ENCODE results near the gene PPM1K. TPM values are rescaled to one million over a fixed set of nuclear protein-coding genes. Genes with fewer than 3 reads are reported as not detected.

The PPM1K gene
- total RNA-seq, 1 donor from 2014 or later: 37.7 TPM

DNA sequence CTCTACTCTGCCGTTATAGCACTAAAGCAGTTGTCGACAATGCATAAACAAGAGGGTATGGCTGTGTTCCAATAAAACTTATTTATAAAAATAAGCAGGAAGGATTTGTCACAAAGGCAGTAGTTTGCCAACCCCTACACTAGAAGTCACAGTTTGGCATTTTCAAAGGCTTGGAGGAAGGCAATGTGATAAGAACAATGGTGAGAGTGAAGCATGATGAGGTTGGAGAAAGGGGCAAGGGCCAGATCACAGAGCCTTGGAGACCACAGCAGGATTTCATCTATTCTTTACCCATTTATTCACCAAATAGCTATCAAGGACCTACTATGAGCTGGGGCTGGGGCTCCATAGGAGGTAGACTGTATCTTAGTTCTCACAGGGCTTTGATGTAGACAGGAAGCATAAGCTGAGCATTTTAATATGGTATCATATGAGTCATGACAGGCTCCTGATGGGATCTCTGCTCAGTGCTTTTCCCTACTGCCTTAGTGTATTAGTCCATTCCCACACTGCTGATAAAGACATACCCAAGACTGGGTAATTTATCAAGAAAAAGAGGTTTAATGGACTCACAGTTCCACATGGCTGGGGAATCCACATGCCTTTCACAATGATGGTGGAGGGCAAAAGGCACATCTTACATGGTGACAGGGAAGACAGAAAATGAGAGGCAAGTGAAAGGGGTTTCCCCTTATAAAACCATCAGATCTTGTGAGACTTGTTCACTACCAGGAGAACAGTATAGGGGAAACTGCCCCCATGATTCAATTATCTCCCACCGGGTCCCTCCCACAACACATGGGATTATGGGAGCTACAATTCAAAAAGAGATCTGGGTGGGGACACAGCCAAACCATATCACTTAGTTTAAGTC, 58.9 kb downstream of the PPM1K start:
- TF ChIP-seq, protein P1, sequence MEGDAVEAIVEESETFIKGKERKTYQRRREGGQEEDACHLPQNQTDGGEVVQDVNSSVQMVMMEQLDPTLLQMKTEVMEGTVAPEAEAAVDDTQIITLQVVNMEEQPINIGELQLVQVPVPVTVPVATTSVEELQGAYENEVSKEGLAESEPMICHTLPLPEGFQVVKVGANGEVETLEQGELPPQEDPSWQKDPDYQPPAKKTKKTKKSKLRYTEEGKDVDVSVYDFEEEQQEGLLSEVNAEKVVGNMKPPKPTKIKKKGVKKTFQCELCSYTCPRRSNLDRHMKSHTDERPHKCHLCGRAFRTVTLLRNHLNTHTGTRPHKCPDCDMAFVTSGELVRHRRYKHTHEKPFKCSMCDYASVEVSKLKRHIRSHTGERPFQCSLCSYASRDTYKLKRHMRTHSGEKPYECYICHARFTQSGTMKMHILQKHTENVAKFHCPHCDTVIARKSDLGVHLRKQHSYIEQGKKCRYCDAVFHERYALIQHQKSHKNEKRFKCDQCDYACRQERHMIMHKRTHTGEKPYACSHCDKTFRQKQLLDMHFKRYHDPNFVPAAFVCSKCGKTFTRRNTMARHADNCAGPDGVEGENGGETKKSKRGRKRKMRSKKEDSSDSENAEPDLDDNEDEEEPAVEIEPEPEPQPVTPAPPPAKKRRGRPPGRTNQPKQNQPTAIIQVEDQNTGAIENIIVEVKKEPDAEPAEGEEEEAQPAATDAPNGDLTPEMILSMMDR (IDR thresholded peaks at IDR 0.05): no peak
- Histone ChIP-seq H3K27ac (no peak overlapping the region), H3K4me1 (peaks cover under 1% of the 10 kb centered on the region), H3K36me3 (no peaks in the 10 kb centered on the region), H3K9me3 (no peaks in the 10 kb centered on the region), H3K4me3 (no peak overlapping the region), H3K27me3 (no peaks in the 10 kb centered on the region)
- intact Hi-C loops (cut with DNase I): loop anchor here (10.0 kb wide), 1 partner anchor 139 kb away; no protein-coding TSS in a partner anchor
- no peak for ATAC-seq
- DNase-seq: no peak

DNA sequence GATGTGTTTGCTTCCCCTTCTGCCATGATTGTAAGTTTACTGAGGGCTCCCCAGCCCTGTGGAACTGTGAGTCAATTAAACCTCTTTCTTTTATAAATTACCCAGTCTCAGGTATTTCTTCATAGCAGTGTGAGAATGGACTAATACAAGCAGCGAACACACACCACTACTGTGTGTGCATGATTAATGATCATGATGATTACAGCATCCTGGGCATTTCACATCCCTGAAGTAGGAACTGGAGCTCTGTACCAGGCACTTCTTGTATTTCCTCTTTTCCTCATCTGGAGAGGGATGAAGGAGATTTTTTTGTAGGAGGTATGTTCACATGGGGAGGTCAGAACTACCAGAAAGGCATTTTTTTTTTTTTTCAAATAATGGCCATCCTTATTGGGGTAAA, 60.8 kb downstream of the PPM1K start:
- no peaks in the 10 kb centered on the region for H3K4me1 ChIP-seq
- no peak overlapping the region for H3K27ac ChIP-seq
- H3K27me3 ChIP-seq: no peaks in the 10 kb centered on the region
- no peak overlapping the region for H3K4me3 ChIP-seq
- ATAC-seq (peak; percentile 53), DNase-seq (no peak)
- H3K9me3 ChIP-seq: no peaks in the 10 kb centered on the region
- TF ChIP-seq, protein P1 (IDR thresholded peaks at IDR 0.05): no peak
- intact Hi-C loops (cut with DNase I): loop anchor here (5.0 to 10.0 kb wide), 2 partner anchors 141 to 294 kb away; no protein-coding TSS in a partner anchor
- H3K36me3 ChIP-seq: no peaks in the 10 kb centered on the region

DNA sequence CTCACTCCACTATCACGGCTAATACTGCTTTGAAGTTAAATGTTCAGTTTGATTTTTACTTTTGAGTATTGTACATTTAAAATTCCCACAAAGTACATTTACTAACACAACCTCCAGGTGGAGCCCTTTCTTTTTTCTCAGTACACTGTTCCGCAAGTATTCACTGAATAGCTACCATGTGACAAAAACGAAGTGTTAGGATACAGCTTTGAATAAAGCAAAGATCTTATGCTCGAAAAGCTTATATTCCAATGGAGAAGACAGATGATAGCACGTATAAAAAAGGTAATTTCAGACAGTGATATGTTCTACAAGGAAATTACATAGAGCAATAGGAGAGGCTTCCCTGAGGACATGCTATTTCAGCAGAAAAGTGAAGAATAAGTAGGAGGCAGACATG, 65.3 kb downstream of the PPM1K start:
- Histone ChIP-seq H3K4me3 (no peak overlapping the region), H3K27ac (no peak overlapping the region), H3K36me3 (no peaks in the 10 kb centered on the region), H3K4me1 (no peaks in the 10 kb centered on the region), H3K27me3 (no peaks in the 10 kb centered on the region), H3K9me3 (no peaks in the 10 kb centered on the region)
- DNase-seq (no peak), ATAC-seq (peak; percentile 89)
- TF ChIP-seq, protein P1 (IDR thresholded peaks at IDR 0.05): peak; percentile 75
- intact Hi-C loops (cut with DNase I): loop anchor here (10.0 kb wide), 1 partner anchor 184 kb away; no protein-coding TSS in a partner anchor

DNA sequence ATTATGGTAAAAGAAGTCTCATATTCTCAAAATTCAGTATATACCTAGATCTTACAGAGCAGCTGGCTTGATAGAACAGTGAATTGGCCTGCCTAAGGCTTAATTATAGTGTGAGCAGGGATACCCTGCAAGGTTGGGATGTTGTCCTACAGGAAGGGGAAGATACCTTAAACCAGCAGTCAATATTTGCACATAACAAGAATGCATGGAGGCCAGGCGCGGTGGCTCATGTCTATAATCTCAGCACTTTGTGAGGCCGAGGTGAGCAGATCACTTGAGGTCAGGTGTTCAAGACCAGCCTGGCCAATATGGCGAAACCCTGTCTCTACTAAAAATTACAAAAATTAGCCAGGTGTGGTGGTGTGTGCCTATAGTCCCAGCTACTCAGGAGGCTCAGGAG, 67.2 kb downstream of the PPM1K start:
- intact Hi-C loops (cut with DNase I): loop anchor here (10.0 kb wide), 1 partner anchor 182 kb away; no protein-coding TSS in a partner anchor
- no peak for ATAC-seq
- H3K27ac ChIP-seq: no peak overlapping the region

DNA sequence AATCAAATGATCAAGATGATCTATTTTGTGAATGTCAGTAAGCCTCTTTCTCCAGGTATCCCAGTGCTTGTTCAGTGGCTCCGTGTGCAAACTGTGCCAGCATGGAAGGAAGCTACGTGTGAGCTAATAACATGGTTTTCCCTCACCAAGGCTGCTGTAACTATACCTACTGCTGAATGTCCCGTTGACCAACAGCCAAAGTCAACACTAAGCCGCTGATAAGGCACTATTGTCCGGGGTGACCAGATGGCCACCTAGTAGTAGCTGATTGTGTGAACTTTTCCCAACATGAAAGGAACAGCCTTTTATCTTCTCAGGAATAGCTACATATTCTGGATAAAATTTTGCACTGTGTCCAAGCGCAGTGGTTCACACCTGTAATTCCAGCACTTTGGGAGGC, 68.0 kb downstream of the PPM1K start:
- intact Hi-C loops (cut with DNase I): loop anchor here (10.0 kb wide), 1 partner anchor 182 kb away; no protein-coding TSS in a partner anchor
- Histone ChIP-seq H3K27me3 (no peaks in the 10 kb centered on the region), H3K4me1 (no peaks in the 10 kb centered on the region), H3K27ac (no peak overlapping the region), H3K9me3 (no peaks in the 10 kb centered on the region), H3K36me3 (no peaks in the 10 kb centered on the region), H3K4me3 (no peak overlapping the region)
- DNase-seq (no peak), ATAC-seq (peak; percentile 54)
- TF ChIP-seq, protein P1 (IDR thresholded peaks at IDR 0.05): no peak

More for the DNA sequence above, 67.2 kb downstream of the PPM1K start:
- no peaks in the 10 kb centered on the region for H3K36me3 ChIP-seq
- H3K4me3 ChIP-seq: no peak overlapping the region
- TF ChIP-seq, protein P1 (IDR thresholded peaks at IDR 0.05): no peak
- no peaks in the 10 kb centered on the region for H3K9me3 ChIP-seq
- H3K4me1 ChIP-seq: no peaks in the 10 kb centered on the region
- no peak for DNase-seq
- no peaks in the 10 kb centered on the region for H3K27me3 ChIP-seq

Measured in upper lobe of right lung (tissue), 1 donor.